Liver (tissue), 9 donors: ENCODE data around the gene RASL11A. TPM values are rescaled to one million over a fixed set of nuclear protein-coding genes. Genes with fewer than 3 reads are reported as not detected.
A peak's percentile ranks its signal among the peaks of the same experiment; 100 is the strongest.

Source experiments
- DNase-seq: peaks from one replicate; pipeline ENCODE4 v3.0.0-alpha.2; 2017; ENCODE audit warnings: low spot score
- H3K27ac ChIP-seq, 2 donors: one replicate each; pipeline ENCODE4 v1.7.0; 2013; ENCODE audit warnings: inconsistent platforms in 2 of 2, low read length in 2 of 2, control low read depth in 1 of 2, low read depth in 1 of 2, mild to moderate bottlenecking in 1 of 2
- H3K27me3 ChIP-seq, 4 donors: one replicate each; pipeline versions ENCODE4 v1.6.1 to v1.7.0; 2013; ENCODE audit warnings: low read length in 3 of 4, inconsistent platforms in 1 of 4, mild to moderate bottlenecking in 1 of 4, moderate library complexity in 1 of 4; ENCODE audit not compliant: control insufficient read depth in 4 of 4, insufficient read depth in 4 of 4
- H3K36me3 ChIP-seq, 4 donors: one replicate each; pipeline versions ENCODE4 v1.6.1 to v1.7.0; 2013; ENCODE audit warnings: low read length in 3 of 4, mild to moderate bottlenecking in 3 of 4, low read depth in 1 of 4, moderate library complexity in 1 of 4; ENCODE audit not compliant: control insufficient read depth in 4 of 4, insufficient read depth in 3 of 4
- H3K4me1 ChIP-seq, 4 donors: one replicate each; pipeline versions ENCODE4 v1.6.1 to v1.7.0; 2013; ENCODE audit warnings: low read length in 3 of 4, mild to moderate bottlenecking in 3 of 4, moderate library complexity in 1 of 4; ENCODE audit not compliant: control insufficient read depth in 4 of 4, insufficient read depth in 4 of 4
- H3K4me3 ChIP-seq, 3 donors: one replicate each; pipeline versions ENCODE4 v1.6.1 to v1.7.0; 2013; ENCODE audit warnings: low read length in 3 of 3, control low read depth in 1 of 3, low read depth in 1 of 3, mild to moderate bottlenecking in 1 of 3
- H3K9ac ChIP-seq, 2 donors: one replicate each; pipeline ENCODE4 v1.7.0; 2013; ENCODE audit warnings: low read length in 2 of 2, mild to moderate bottlenecking in 2 of 2, moderate library complexity in 2 of 2, control low read depth in 1 of 2, low read depth in 1 of 2
- H3K9me3 ChIP-seq, 4 donors: one replicate each; pipeline versions ENCODE4 v1.6.1 to v1.7.0; 2013; ENCODE audit warnings: low read length in 3 of 4; ENCODE audit not compliant: control insufficient read depth in 4 of 4
- FOXA2 ChIP-seq: IDR thresholded peaks from 2 replicates; pipeline ENCODE4 v1.6.1; 2016; ENCODE audit warnings: antibody characterized with exemption
- HNF4A ChIP-seq, 2 donors: conservative IDR thresholded peaks; 2 replicates each; pipeline ENCODE4 v1.6.1; 2016; ENCODE audit warnings: antibody characterized with exemption in 2 of 2, mild to moderate bottlenecking in 2 of 2
- RAD21 ChIP-seq, 2 donors: IDR thresholded peaks; 2 replicates each; pipeline ENCODE4 v1.6.1; 2016; ENCODE audit warnings: antibody characterized with exemption in 2 of 2, mild to moderate bottlenecking in 2 of 2
- RXRA ChIP-seq, 2 donors: IDR thresholded peaks; 2 replicates each; pipeline ENCODE4 v1.6.1; 2017 to 2018; ENCODE audit warnings: antibody characterized with exemption in 2 of 2, mild to moderate bottlenecking in 1 of 2
- SP1 ChIP-seq: IDR thresholded peaks from 2 replicates; pipeline ENCODE4 v1.6.1; 2018; ENCODE audit warnings: antibody characterized with exemption, mild to moderate bottlenecking
- TAF1 ChIP-seq: conservative IDR thresholded peaks from 2 replicates; pipeline ENCODE4 v1.6.1; 2016; ENCODE audit warnings: antibody characterized with exemption, mild to moderate bottlenecking
- ZBTB33 ChIP-seq: IDR thresholded peaks from 2 replicates; pipeline ENCODE4 v1.6.1; 2016; ENCODE audit warnings: antibody characterized with exemption
- WGBS: extraction: QIAGEN DNeasy Blood & Tissue Kit; methylation state at CpG from one replicate; pipeline ENCODE4 v1.1.7; 2013; 5-methylcytosine and 5-hydroxymethylcytosine counted together
- polyA plus RNA-seq, 2 donors: library from polyadenylated mRNA; stranded (reverse) in 1 of 2; unstranded in 1 of 2; fragments of 200-250 nt in 1 of 2; fragments of >200 nt in 1 of 2; fragmentation: Nextera tagmentation in 1 of 2; extraction: Ambion mirVana in 1 of 2; gene quantifications; one replicate each; pipeline versions ENCODE4 v1.2.1 to v1.2.3, GENCODE V29; 2013 to 2015
- total RNA-seq, 2 donors: library from RNA; depleted of rRNA; stranded (reverse); fragments of >200 nt; gene quantifications; one replicate each; pipeline ENCODE4 v1.2.3, GENCODE V29; 2014
- TF ChIP-seq, protein P1 (sequence below): IDR thresholded peaks from 2 replicates; pipeline ENCODE4 v1.6.1; 2016; ENCODE audit warnings: antibody characterized with exemption, mild to moderate bottlenecking
- donor health status: healthy.
- donor health status: healthy.
- donor health status: healthy.
- donor health status: healthy.
- donor health status: healthy.

RASL11A gene
- total and polyA plus RNA-seq, 4 donors = 2.5 to 5.6 (median 4.0) TPM

- no peak for TF ChIP-seq RXRA (IDR thresholded peaks at IDR 0.05)
- TF ChIP-seq, protein P1, sequence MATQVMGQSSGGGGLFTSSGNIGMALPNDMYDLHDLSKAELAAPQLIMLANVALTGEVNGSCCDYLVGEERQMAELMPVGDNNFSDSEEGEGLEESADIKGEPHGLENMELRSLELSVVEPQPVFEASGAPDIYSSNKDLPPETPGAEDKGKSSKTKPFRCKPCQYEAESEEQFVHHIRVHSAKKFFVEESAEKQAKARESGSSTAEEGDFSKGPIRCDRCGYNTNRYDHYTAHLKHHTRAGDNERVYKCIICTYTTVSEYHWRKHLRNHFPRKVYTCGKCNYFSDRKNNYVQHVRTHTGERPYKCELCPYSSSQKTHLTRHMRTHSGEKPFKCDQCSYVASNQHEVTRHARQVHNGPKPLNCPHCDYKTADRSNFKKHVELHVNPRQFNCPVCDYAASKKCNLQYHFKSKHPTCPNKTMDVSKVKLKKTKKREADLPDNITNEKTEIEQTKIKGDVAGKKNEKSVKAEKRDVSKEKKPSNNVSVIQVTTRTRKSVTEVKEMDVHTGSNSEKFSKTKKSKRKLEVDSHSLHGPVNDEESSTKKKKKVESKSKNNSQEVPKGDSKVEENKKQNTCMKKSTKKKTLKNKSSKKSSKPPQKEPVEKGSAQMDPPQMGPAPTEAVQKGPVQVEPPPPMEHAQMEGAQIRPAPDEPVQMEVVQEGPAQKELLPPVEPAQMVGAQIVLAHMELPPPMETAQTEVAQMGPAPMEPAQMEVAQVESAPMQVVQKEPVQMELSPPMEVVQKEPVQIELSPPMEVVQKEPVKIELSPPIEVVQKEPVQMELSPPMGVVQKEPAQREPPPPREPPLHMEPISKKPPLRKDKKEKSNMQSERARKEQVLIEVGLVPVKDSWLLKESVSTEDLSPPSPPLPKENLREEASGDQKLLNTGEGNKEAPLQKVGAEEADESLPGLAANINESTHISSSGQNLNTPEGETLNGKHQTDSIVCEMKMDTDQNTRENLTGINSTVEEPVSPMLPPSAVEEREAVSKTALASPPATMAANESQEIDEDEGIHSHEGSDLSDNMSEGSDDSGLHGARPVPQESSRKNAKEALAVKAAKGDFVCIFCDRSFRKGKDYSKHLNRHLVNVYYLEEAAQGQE = no peak
- no peak for TF ChIP-seq ZBTB33
- TF ChIP-seq FOXA2 = no peak
- no peak overlapping the region for H3K4me3 ChIP-seq
- H3K9ac ChIP-seq = no peak overlapping the region
- H3K27me3 ChIP-seq = no peaks in the 10 kb centered on the region
- peaks cover 0 to 3% (median 0%) of the 10 kb centered on the region in 4 donors for H3K4me1 ChIP-seq
- no peak for DNase-seq
- H3K9me3 ChIP-seq = no peaks in the 10 kb centered on the region
- no peaks in the 10 kb centered on the region for H3K36me3 ChIP-seq
- WGBS = 84% methylated on average over 5 of the region's 5 CpGs
- H3K27ac ChIP-seq = no peak overlapping the region
Observed at GRCh38 chr13:27280009-27280656, 9.5 kb downstream of the RASL11A start.

GRCh38 chr13:27280841-27281240 is 10.2 kb downstream of the RASL11A start:
- Histone ChIP-seq H3K4me3 (no peak overlapping the region), H3K9ac (no peak overlapping the region), H3K27ac (no peak overlapping the region), H3K36me3 (no peaks in the 10 kb centered on the region), H3K4me1 (peaks cover 0 to 3% (median 0%) of the 10 kb centered on the region in 4 donors), H3K9me3 (no peaks in the 10 kb centered on the region), H3K27me3 (no peaks in the 10 kb centered on the region)
- no peak for DNase-seq
- 88% methylated on average over 4 of the region's 4 CpGs for WGBS
- no peak for TF ChIP-seq TAF1

GRCh38 chr13:27281420-27281819 is 10.8 kb downstream of the RASL11A start:
- no peaks in the 10 kb centered on the region for H3K9me3 ChIP-seq
- no peak overlapping the region for H3K27ac ChIP-seq
- TF ChIP-seq SP1 = no peak
- TF ChIP-seq HNF4A (conservative IDR thresholded peaks at IDR 0.05) = peak; percentile 24 to 46
- TF ChIP-seq RAD21 (IDR thresholded peaks at IDR 0.05) = peak in 1 of 2 donors; percentile 40
- H3K27me3 ChIP-seq = no peaks in the 10 kb centered on the region
- WGBS = 43% methylated on average over 1 of the region's 1 CpG
- peaks cover 0 to 3% (median 0%) of the 10 kb centered on the region in 4 donors for H3K4me1 ChIP-seq
- no peak overlapping the region for H3K9ac ChIP-seq
- H3K36me3 ChIP-seq = no peaks in the 10 kb centered on the region
- H3K4me3 ChIP-seq = no peak overlapping the region
- no peak for DNase-seq
